ENCODE measurements around the gene CTNND2. TPM values are rescaled to one million over a fixed set of nuclear protein-coding genes. Genes with fewer than 3 reads are reported as not detected.
A peak's percentile ranks its signal among the peaks of the same experiment; 100 is the strongest.

CTNND2 gene
- polyA plus RNA-seq, 1 experiment, result not detected

DNA sequence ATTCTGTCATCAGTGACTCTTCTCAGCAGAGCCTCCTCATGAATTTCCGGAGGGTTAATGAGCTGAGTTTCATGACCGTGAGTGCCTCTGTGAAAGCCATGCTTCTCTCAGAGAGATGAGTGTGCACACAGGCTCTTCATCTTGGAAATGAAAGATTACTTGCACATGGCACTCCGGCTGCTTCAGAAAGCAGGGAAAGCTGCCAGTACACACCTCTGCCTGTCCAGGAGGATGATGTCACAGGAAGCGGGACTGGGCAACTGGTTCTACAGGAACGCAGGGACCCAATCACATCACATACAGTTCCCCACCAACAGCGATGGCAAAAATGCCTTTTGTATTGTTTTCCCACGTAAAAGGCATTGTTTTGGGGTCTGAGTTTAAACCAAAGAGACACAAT is 857.2 kb downstream of the CTNND2 start:
- Histone ChIP-seq H3K4me3 (ENCODE audit: low read depth, low read length) (no peak overlapping the region), H3K27ac (ENCODE audit: low read depth, low read length) (no peak overlapping the region), H3K9me3 (ENCODE audit: control insufficient read depth, insufficient read depth, low read length) (no peaks in the 10 kb centered on the region), H3K27me3 (ENCODE audit: control insufficient read depth, insufficient read depth, low read length) (peaks cover 10% of the 10 kb centered on the region)
- TF ChIP-seq CTCF (IDR thresholded peaks at IDR 0.05; ENCODE audit: low read depth, low read length), result no peak
- ChIA-PET POLR2A (no interaction called here), CTCF (interaction anchor here (1.4 kb wide), 1 partner anchor 13 kb away, joined by 4 read pairs; no protein-coding TSS in a partner anchor)
- no peak for DNase-seq (ENCODE audit: low read depth, low spot score)

DNA sequence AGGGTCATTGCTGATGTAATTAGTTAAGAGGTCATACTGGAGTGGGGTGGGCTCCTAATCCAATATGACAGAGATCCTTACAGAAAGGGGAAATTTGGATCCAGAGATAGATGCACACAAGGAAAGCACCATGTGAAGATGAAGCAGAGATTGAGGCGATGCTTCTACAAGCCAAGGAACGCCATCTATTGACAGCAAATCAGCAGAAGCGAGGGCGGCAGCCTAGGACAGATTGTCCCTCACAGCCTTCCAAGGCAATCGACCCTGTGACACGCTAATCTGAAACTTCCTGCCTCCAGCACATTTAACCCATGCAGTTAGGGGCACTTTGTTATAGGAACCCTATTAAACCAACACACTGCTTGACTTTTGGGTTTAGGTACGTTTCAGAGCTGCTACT is 858.1 kb downstream of the CTNND2 start:
- Histone ChIP-seq H3K4me3 (ENCODE audit: low read depth, low read length) (no peak overlapping the region), H3K27ac (ENCODE audit: low read depth, low read length) (no peak overlapping the region), H3K27me3 (ENCODE audit: control insufficient read depth, insufficient read depth, low read length) (peaks cover 12% of the 10 kb centered on the region), H3K9me3 (ENCODE audit: control insufficient read depth, insufficient read depth, low read length) (no peaks in the 10 kb centered on the region)
- no peak for DNase-seq (ENCODE audit: low read depth, low spot score)
- ChIA-PET POLR2A (no interaction called here), CTCF (interaction anchor here (1.4 kb wide), 1 partner anchor 12 kb away, joined by 4 read pairs; no protein-coding TSS in a partner anchor)
- peak; percentile 38 for TF ChIP-seq CTCF (IDR thresholded peaks at IDR 0.05; ENCODE audit: low read depth, low read length)

DNA sequence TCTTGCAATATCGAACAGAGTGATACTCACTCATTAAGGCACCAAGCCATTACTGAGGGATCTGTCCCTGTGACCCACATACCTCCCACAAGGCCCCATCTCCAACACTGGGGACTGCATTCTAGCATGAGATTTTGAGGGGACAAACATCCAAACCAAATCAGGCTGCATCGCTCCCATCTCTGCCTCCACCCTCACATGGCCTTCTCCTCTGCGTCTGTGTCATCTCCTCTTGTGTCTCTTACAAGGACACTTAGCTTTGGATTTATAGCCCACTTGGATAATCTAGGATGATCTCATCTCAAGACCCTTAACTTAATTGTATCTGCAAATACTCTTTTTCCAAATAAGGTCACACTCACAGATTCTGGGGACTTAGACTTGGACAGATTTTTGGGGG is 858.8 kb downstream of the CTNND2 start:
- H3K27ac ChIP-seq (ENCODE audit: low read depth, low read length), result no peak overlapping the region
- peaks cover 12% of the 10 kb centered on the region for H3K27me3 ChIP-seq (ENCODE audit: control insufficient read depth, insufficient read depth, low read length)
- TF ChIP-seq CTCF (IDR thresholded peaks at IDR 0.05; ENCODE audit: low read depth, low read length), result no peak
- H3K4me3 ChIP-seq (ENCODE audit: low read depth, low read length), result no peak overlapping the region
- H3K9me3 ChIP-seq (ENCODE audit: control insufficient read depth, insufficient read depth, low read length), result no peaks in the 10 kb centered on the region
- POLR2A ChIA-PET, result no interaction called here
- no peak for DNase-seq (ENCODE audit: low read depth, low spot score)
- CTCF ChIA-PET, result no interaction called here

DNA sequence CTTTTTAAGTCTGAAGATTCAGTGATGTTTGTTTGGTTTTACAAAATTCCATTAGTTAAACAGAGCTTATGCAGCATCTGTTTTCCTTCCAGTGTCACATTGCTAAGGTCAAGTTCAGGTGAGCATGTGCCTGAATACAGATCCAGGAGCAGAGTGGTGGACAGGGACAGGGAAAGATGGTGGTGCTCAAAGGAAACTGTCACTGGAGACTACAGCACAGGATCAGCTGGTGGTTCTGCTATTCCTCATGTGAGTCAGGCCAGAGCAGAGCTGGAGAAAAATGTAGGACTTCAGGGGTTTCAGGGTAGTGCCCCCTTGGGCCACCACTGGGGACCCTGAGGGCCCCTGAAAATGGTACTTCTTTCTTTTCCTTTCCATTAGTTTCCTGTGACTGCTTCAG is 859.7 kb downstream of the CTNND2 start:
- DNase-seq (ENCODE audit: low read depth, low spot score), result no peak
- Histone ChIP-seq H3K9me3 (ENCODE audit: control insufficient read depth, insufficient read depth, low read length) (no peaks in the 10 kb centered on the region), H3K4me3 (ENCODE audit: low read depth, low read length) (no peak overlapping the region), H3K27me3 (ENCODE audit: control insufficient read depth, insufficient read depth, low read length) (peaks cover 12% of the 10 kb centered on the region), H3K27ac (ENCODE audit: low read depth, low read length) (no peak overlapping the region)
- TF ChIP-seq CTCF (IDR thresholded peaks at IDR 0.05; ENCODE audit: low read depth, low read length), result no peak
- CTCF ChIA-PET, result no interaction called here
- POLR2A ChIA-PET, result no interaction called here

GRCh38 chr5:11043881-11044280 is 860.4 kb downstream of the CTNND2 start:
- DNase-seq (ENCODE audit: low read depth, low spot score), result no peak
- no peak overlapping the region for H3K27ac ChIP-seq (ENCODE audit: low read depth, low read length)
- ChIA-PET CTCF (no interaction called here), POLR2A (no interaction called here)
- TF ChIP-seq CTCF (IDR thresholded peaks at IDR 0.05; ENCODE audit: low read depth, low read length), result no peak
- H3K27me3 ChIP-seq (ENCODE audit: control insufficient read depth, insufficient read depth, low read length), result peaks cover 9% of the 10 kb centered on the region
- no peak overlapping the region for H3K4me3 ChIP-seq (ENCODE audit: low read depth, low read length)
- no peaks in the 10 kb centered on the region for H3K9me3 ChIP-seq (ENCODE audit: control insufficient read depth, insufficient read depth, low read length)
